A549 (cell line): ENCODE results near the gene ELAVL4.

Experiments used
- GATA3 ChIP-seq: IDR thresholded peaks from 2 replicates; pipeline ENCODE4 v1.6.1; 2012; ENCODE audit warnings: borderline replicate concordance
- TF ChIP-seq, protein P1 (sequence below): fragments of >200 bp; sonication (Bioruptor Twin); formaldehyde crosslinking; IDR thresholded peaks from 3 replicates; pipeline ENCODE4 v1.5.1; 2016

GRCh38 chr1:50214717-50215116, 106.0 kb downstream of the ELAVL4 start:
- no peak for TF ChIP-seq GATA3
- TF ChIP-seq, protein P1, sequence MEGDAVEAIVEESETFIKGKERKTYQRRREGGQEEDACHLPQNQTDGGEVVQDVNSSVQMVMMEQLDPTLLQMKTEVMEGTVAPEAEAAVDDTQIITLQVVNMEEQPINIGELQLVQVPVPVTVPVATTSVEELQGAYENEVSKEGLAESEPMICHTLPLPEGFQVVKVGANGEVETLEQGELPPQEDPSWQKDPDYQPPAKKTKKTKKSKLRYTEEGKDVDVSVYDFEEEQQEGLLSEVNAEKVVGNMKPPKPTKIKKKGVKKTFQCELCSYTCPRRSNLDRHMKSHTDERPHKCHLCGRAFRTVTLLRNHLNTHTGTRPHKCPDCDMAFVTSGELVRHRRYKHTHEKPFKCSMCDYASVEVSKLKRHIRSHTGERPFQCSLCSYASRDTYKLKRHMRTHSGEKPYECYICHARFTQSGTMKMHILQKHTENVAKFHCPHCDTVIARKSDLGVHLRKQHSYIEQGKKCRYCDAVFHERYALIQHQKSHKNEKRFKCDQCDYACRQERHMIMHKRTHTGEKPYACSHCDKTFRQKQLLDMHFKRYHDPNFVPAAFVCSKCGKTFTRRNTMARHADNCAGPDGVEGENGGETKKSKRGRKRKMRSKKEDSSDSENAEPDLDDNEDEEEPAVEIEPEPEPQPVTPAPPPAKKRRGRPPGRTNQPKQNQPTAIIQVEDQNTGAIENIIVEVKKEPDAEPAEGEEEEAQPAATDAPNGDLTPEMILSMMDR: no peak
